Measurements from ENCODE around the gene WWOX.

DNA sequence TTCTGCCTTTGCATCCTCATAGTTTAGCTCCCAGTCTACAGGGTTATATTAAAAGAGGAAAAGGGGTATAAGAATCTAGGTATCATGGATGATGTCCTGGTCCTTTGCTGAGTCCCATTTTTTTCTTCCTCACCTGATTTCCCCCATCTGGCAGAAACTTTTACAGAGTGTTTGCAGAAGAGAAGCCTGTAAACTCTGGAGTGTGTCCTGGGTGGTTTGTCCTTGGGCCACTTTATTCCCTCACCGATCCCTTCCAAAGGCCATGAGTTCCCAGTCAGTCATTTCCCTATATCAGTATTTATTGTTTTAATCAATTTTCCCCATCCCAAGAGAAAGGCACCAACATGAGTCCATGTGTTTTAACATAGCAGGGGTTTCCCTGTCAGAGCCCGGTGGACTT lies 638.2 kb downstream of the WWOX start:
- TF ChIP-seq, protein P1, sequence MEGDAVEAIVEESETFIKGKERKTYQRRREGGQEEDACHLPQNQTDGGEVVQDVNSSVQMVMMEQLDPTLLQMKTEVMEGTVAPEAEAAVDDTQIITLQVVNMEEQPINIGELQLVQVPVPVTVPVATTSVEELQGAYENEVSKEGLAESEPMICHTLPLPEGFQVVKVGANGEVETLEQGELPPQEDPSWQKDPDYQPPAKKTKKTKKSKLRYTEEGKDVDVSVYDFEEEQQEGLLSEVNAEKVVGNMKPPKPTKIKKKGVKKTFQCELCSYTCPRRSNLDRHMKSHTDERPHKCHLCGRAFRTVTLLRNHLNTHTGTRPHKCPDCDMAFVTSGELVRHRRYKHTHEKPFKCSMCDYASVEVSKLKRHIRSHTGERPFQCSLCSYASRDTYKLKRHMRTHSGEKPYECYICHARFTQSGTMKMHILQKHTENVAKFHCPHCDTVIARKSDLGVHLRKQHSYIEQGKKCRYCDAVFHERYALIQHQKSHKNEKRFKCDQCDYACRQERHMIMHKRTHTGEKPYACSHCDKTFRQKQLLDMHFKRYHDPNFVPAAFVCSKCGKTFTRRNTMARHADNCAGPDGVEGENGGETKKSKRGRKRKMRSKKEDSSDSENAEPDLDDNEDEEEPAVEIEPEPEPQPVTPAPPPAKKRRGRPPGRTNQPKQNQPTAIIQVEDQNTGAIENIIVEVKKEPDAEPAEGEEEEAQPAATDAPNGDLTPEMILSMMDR (IDR thresholded peaks at IDR 0.05 in 8 of 11, conservative IDR thresholded peaks at IDR 0.05 in 3 of 11): no peak
- TF ChIP-seq POLR2A (IDR thresholded peaks at IDR 0.05): no peak
- TF ChIP-seq POLR2AphosphoS5 (IDR thresholded peaks at IDR 0.05): no peak
